GM12878 (cell line): ENCODE results near the gene TXNDC16. TPM values are rescaled to one million over a fixed set of nuclear protein-coding genes. Genes with fewer than 3 reads are reported as not detected.

Source experiments
- ATAC-seq: fragments of 200-7000 bp; cut with Tn5 transposase; 3 replicates; pipeline ENCODE4 v1.9.1; 2020; ENCODE audit warnings: mild to moderate bottlenecking, moderate library complexity
- BruUV-seq: library from RNA; stranded (reverse); fragments of 400-500 nt; replicated peaks from 2 replicates; lab custom pipeline; 2021; lab: Mats Ljungman, UMichigan
- CTCF ChIA-PET: fragments of 300-600 bp; sonication (Branson Sonifier 250); formaldehyde crosslinking; extraction: SDS; loops from one replicate; lab custom pipeline; 2021; ENCODE audit warnings: inconsistent platforms; lab: Yijun Ruan, JAX
- POLR2A ChIA-PET: fragments of 350-600 bp; formaldehyde crosslinking; extraction: SDS; loops from one replicate; lab custom pipeline; 2021; ENCODE audit warnings: inconsistent platforms; lab: Charles Lee
- RAD21 ChIA-PET: fragments of 300-600 bp; sonication (Branson Sonifier 250); formaldehyde crosslinking; loops from one replicate; lab custom pipeline; 2023; ENCODE audit warnings: antibody characterized with exemption; ENCODE audit not compliant: unreplicated experiment; lab: Charles Lee
- SMC1A ChIA-PET: fragments of 300-600 bp; sonication (Branson Sonifier 250); formaldehyde crosslinking; loops from one replicate; lab custom pipeline; 2023; ENCODE audit not compliant: unreplicated experiment, uncharacterized antibody; lab: Charles Lee
- DNase-seq: peaks from one replicate; pipeline ENCODE4 v3.0.0-alpha.2; 2011; ENCODE audit warnings: low read depth, low spot score
- FAIRE-seq: peaks from 3 replicates; lab custom pipeline; 2011; peaks lifted over from hg19 to GRCh38; lab: Jason Lieb, UNC
- H2AFZ ChIP-seq: 2 replicates; pipeline ENCODE4 v1.6.0; 2011; ENCODE audit warnings: low read depth, low read length, control low read depth; ENCODE audit not compliant: control insufficient read depth
- H3K27ac ChIP-seq: 2 replicates; pipeline ENCODE4 v1.5.1; 2011; ENCODE audit warnings: control low read depth; ENCODE audit not compliant: control insufficient read depth, insufficient read depth
- H3K27me3 ChIP-seq, 2 experiments: replicated peaks in 1 of 2; 2 replicates each; pipeline versions ENCODE4 v1.6.0 to v1.6.1; 2011; ENCODE audit warnings: low read length in 1 of 2; ENCODE audit not compliant: control insufficient read depth in 2 of 2, insufficient read depth in 2 of 2
- H3K36me3 ChIP-seq, 2 experiments: 2 replicates each; pipeline ENCODE4 v1.5.1; 2011; ENCODE audit warnings: low read length in 1 of 2; ENCODE audit not compliant: control insufficient read depth in 2 of 2, insufficient read depth in 2 of 2
- H3K4me1 ChIP-seq: 2 replicates; pipeline ENCODE4 v1.6.1; 2011; ENCODE audit warnings: mild to moderate bottlenecking, low read length, moderate library complexity, mixed read lengths; ENCODE audit not compliant: control insufficient read depth, insufficient read depth
- H3K4me2 ChIP-seq: 2 replicates; pipeline ENCODE4 v1.6.0; 2011; ENCODE audit warnings: control low read depth; ENCODE audit not compliant: control insufficient read depth, insufficient read depth
- H3K4me3 ChIP-seq: fragments of 200-600 bp; sonication (generic); 2 replicates; pipeline ENCODE4 v1.5.1; 2016
- H3K79me2 ChIP-seq: 2 replicates; pipeline ENCODE4 v1.6.0; 2011; ENCODE audit warnings: low read length; ENCODE audit not compliant: control insufficient read depth, insufficient read depth
- H3K9ac ChIP-seq: 2 replicates; pipeline ENCODE4 v1.8.0; 2011; ENCODE audit warnings: low read length, control low read depth, mixed read lengths; ENCODE audit not compliant: control insufficient read depth, insufficient read depth
- H3K9me3 ChIP-seq: replicated peaks from 3 replicates; pipeline ENCODE4 v1.5.1; 2011; ENCODE audit warnings: mild to moderate bottlenecking, low read length; ENCODE audit not compliant: control insufficient read depth, insufficient read depth
- H4K20me1 ChIP-seq: 2 replicates; pipeline ENCODE4 v1.6.0; 2011; ENCODE audit not compliant: control insufficient read depth, insufficient read depth
- BMI1 ChIP-seq: fragments of 450-650 bp; IDR thresholded peaks from 2 replicates; pipeline ENCODE4 v1.6.1; 2016; ENCODE audit warnings: mild to moderate bottlenecking, moderate library complexity, borderline replicate concordance
- BRCA1 ChIP-seq: IDR thresholded peaks from 2 replicates; pipeline ENCODE4 v1.6.1; 2011; ENCODE audit warnings: low read depth, low read length, improper control_type of control experiment
- GABPA ChIP-seq: IDR thresholded peaks from 2 replicates; pipeline ENCODE4 v1.6.1; 2014; ENCODE audit warnings: antibody characterized with exemption, low read depth, mild to moderate bottlenecking, inconsistent platforms
- NFYA ChIP-seq: IDR thresholded peaks from 2 replicates; pipeline ENCODE4 v1.6.1; 2011; ENCODE audit warnings: low read depth, mild to moderate bottlenecking, low read length, improper control_type of control experiment, borderline replicate concordance
- PML ChIP-seq: IDR thresholded peaks from 2 replicates; pipeline ENCODE4 v1.6.1; 2012; ENCODE audit warnings: low read length, inconsistent platforms
- RAD21 ChIP-seq: IDR thresholded peaks from 2 replicates; pipeline ENCODE4 v1.6.1; 2011; ENCODE audit warnings: mild to moderate bottlenecking, low read depth, low read length, moderate library complexity; ENCODE audit not compliant: insufficient read depth
- SREBF1 ChIP-seq: IDR thresholded peaks from 2 replicates; pipeline ENCODE4 v1.6.1; 2012; ENCODE audit warnings: mild to moderate bottlenecking, low read length
- SUZ12 ChIP-seq: fragments of 200-600 bp; sonication (generic); IDR thresholded peaks from one replicate; pipeline ENCODE4 v1.6.1; 2018; ENCODE audit warnings: antibody characterized with exemption, mild to moderate bottlenecking; ENCODE audit not compliant: unreplicated experiment
- WRNIP1 ChIP-seq: IDR thresholded peaks from 2 replicates; pipeline ENCODE4 v1.6.1; 2011; ENCODE audit warnings: low read depth, low read length, improper control_type of control experiment, borderline replicate concordance
- WGBS: methylation state at CpG from one replicate; pipeline ENCODE4 v1.1.6; 2016; ENCODE audit warnings: low lambda C conversion rate; ENCODE audit not compliant: insufficient replicate concordance, insufficient coverage; ENCODE audit errors: missing lambda C conversion rate; 5-methylcytosine and 5-hydroxymethylcytosine counted together
- in situ Hi-C: fragments of 300-500 bp; cut with MboI; formaldehyde crosslinking; loops from 9 replicates; pipeline ENCODE4 v1.14.3; 2018; ENCODE audit warnings: mixed read lengths
- intact Hi-C: fragments of 100-400 bp; cut with micrococcal nuclease; formaldehyde crosslinking; loops from one replicate; pipeline ENCODE4 v1.14.2; 2022; ENCODE audit not compliant: unreplicated experiment
- polyA plus RNA-seq, 11 experiments: library from polyadenylated mRNA; depleted of rRNA in 4 of 11; unstranded in 6 of 11; stranded (reverse) in 5 of 11; fragments of >200 nt; fragmentation: Nextera tagmentation in 4 of 11; fragmentation: Illumina TruSeq in 1 of 11; extraction: Ambion mirVana in 4 of 11; extraction: Trizol in 1 of 11; gene quantifications; 1 replicate in 1 of 11; 2 replicates in 10 of 11; pipeline versions ENCODE4 v1.2.1 to v1.2.3, GENCODE V29; 2011 to 2016; ENCODE audit warnings: inconsistent platforms in 2 of 11, missing spikeins in 2 of 11, low read depth in 1 of 11
- total RNA-seq, 4 experiments: library from RNA; depleted of rRNA in 3 of 4; stranded (reverse); fragments of >200 nt in 3 of 4; fragmentation: Illumina TruSeq in 1 of 4; extraction: Trizol in 1 of 4; gene quantifications; 2 replicates each; pipeline versions ENCODE4 v1.2.1 to v1.2.3, GENCODE V29; 2013 to 2021
- TF ChIP-seq, protein P1 (sequence below): fragments of 150-350 bp; IDR thresholded peaks from 2 replicates; pipeline ENCODE4 v1.6.1; 2016; ENCODE audit warnings: low read depth, low read length
- TF ChIP-seq, protein P2 (sequence below): IDR thresholded peaks from 2 replicates; pipeline ENCODE4 v1.6.1; 2011; ENCODE audit warnings: low read depth, low read length, improper control_type of control experiment, borderline replicate concordance
- TF ChIP-seq, protein P3 (sequence below): fragments of 450-650 bp; conservative IDR thresholded peaks from 2 replicates; pipeline ENCODE4 v1.6.1; 2017; ENCODE audit warnings: mild to moderate bottlenecking, moderate library complexity

The TXNDC16 gene
- total and polyA plus RNA-seq, 10 of the 15 experiments (the other 5 are each of a cell fraction or from before 2014, with no cell fraction given) = 1.2 to 7.9 (median 5.5) TPM

DNA sequence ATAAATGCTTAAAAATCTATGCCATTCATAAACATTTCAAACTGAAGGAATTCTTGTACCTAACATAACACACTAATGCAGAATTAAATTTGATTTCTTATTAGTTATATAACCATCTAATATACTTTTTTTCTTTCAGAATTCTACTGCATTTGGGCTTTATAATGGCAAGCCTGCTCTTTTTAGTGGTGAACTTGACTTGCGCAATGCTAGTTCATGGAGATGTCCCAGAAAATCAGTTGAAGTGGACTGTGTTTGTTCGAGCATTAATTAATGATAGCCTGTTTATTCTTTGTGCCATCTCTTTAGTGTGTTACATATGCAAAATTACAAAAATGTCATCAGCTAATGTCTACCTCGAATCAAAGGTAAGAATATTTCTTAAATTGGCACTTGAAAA is 47.7 kb upstream of the TXNDC16 start:
- H3K9me3 ChIP-seq = no peaks in the 10 kb centered on the region; the same call in 2 of the 3 replicates
- no peaks in the 10 kb centered on the region for H4K20me1 ChIP-seq
- H3K79me2 ChIP-seq = no peaks in the 10 kb centered on the region
- H3K4me2 ChIP-seq = no peak overlapping the region
- no peaks in the 10 kb centered on the region for H3K4me1 ChIP-seq
- no peaks in the 10 kb centered on the region for H3K36me3 ChIP-seq
- 54% methylated on average over 3 of the region's 3 CpGs for WGBS
- FAIRE-seq = no peak
- RAD21 ChIA-PET = no interaction called here
- TF ChIP-seq RAD21 (no peak), BMI1 (no peak), PML (no peak), SREBF1 (no peak), NFYA (no peak)
- in situ Hi-C loops = no loop called here
- CTCF ChIA-PET = no interaction called here
- no peaks in the 10 kb centered on the region for H3K27me3 ChIP-seq
- no peak overlapping the region for H3K27ac ChIP-seq
- BruUV-seq = no TSS peak
- no peak overlapping the region for H3K4me3 ChIP-seq
- intact Hi-C loops = no loop called here
- SMC1A ChIA-PET = no interaction called here
- no peak for DNase-seq
- no peak for ATAC-seq
- no peak overlapping the region for H2AFZ ChIP-seq
- H3K9ac ChIP-seq = no peak overlapping the region
- POLR2A ChIA-PET = no interaction called here

DNA sequence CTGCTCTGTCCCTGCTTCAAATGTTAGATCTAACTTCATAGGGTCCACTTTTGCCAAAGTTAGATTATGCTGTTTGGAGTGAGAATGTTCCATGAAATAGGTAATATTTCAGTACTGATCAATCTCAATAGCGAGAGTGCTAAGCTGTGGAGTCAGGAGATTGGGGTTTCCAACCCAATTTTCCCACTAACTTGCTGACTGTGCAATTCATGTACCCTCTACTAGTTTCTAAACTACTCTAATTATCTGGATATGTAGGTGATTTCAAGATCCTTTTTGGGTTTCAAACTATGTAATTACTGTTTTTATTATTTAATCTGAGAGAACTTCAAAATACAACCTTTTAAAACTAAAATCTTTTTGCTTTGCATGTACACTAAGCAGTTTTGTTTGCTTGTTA is 46.3 kb upstream of the TXNDC16 start:
- Histone ChIP-seq H3K4me1 (no peaks in the 10 kb centered on the region), H3K9me3 (no peaks in the 10 kb centered on the region), H3K4me3 (no peak overlapping the region), H3K9ac (no peak overlapping the region), H3K79me2 (no peaks in the 10 kb centered on the region), H3K36me3 (no peaks in the 10 kb centered on the region), H3K4me2 (no peak overlapping the region), H4K20me1 (no peaks in the 10 kb centered on the region), H2AFZ (no peak overlapping the region), H3K27ac (no peak overlapping the region), H3K27me3 (no peaks in the 10 kb centered on the region)
- WGBS = 22% methylated on average over 1 of the region's 1 CpG
- intact Hi-C loops (no loop called here), in situ Hi-C loops (no loop called here)
- FAIRE-seq (no peak), ATAC-seq (no peak), DNase-seq (no peak)
- ChIA-PET SMC1A (no interaction called here), RAD21 (no interaction called here), POLR2A (interaction anchor here (0.7 kb wide), 1 partner anchor 76 kb away, joined by 3 read pairs; no protein-coding TSS in a partner anchor), CTCF (no interaction called here)
- TF ChIP-seq BRCA1 = no peak
- TF ChIP-seq, protein P1, sequence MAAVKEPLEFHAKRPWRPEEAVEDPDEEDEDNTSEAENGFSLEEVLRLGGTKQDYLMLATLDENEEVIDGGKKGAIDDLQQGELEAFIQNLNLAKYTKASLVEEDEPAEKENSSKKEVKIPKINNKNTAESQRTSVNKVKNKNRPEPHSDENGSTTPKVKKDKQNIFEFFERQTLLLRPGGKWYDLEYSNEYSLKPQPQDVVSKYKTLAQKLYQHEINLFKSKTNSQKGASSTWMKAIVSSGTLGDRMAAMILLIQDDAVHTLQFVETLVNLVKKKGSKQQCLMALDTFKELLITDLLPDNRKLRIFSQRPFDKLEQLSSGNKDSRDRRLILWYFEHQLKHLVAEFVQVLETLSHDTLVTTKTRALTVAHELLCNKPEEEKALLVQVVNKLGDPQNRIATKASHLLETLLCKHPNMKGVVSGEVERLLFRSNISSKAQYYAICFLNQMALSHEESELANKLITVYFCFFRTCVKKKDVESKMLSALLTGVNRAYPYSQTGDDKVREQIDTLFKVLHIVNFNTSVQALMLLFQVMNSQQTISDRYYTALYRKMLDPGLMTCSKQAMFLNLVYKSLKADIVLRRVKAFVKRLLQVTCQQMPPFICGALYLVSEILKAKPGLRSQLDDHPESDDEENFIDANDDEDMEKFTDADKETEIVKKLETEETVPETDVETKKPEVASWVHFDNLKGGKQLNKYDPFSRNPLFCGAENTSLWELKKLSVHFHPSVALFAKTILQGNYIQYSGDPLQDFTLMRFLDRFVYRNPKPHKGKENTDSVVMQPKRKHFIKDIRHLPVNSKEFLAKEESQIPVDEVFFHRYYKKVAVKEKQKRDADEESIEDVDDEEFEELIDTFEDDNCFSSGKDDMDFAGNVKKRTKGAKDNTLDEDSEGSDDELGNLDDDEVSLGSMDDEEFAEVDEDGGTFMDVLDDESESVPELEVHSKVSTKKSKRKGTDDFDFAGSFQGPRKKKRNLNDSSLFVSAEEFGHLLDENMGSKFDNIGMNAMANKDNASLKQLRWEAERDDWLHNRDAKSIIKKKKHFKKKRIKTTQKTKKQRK = no peak
- TF ChIP-seq, protein P2, sequence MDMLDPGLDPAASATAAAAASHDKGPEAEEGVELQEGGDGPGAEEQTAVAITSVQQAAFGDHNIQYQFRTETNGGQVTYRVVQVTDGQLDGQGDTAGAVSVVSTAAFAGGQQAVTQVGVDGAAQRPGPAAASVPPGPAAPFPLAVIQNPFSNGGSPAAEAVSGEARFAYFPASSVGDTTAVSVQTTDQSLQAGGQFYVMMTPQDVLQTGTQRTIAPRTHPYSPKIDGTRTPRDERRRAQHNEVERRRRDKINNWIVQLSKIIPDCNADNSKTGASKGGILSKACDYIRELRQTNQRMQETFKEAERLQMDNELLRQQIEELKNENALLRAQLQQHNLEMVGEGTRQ = no peak
- TF ChIP-seq SUZ12 = no peak
- TF ChIP-seq, protein P3, sequence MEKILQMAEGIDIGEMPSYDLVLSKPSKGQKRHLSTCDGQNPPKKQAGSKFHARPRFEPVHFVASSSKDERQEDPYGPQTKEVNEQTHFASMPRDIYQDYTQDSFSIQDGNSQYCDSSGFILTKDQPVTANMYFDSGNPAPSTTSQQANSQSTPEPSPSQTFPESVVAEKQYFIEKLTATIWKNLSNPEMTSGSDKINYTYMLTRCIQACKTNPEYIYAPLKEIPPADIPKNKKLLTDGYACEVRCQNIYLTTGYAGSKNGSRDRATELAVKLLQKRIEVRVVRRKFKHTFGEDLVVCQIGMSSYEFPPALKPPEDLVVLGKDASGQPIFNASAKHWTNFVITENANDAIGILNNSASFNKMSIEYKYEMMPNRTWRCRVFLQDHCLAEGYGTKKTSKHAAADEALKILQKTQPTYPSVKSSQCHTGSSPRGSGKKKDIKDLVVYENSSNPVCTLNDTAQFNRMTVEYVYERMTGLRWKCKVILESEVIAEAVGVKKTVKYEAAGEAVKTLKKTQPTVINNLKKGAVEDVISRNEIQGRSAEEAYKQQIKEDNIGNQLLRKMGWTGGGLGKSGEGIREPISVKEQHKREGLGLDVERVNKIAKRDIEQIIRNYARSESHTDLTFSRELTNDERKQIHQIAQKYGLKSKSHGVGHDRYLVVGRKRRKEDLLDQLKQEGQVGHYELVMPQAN = no peak
- no peak for TF ChIP-seq WRNIP1
- no peak for TF ChIP-seq GABPA
- no TSS peak for BruUV-seq
